Karpas-422 (cell line): Measurements from ENCODE around the gene IQCH. TPM values are rescaled to one million over a fixed set of nuclear protein-coding genes. Genes with fewer than 3 reads are reported as not detected.

ENCODE experiments used
- DNase-seq: peaks from one replicate; pipeline ENCODE4 v3.0.0-alpha.2; 2015
- H2AFZ ChIP-seq: fragments of 200-600 bp; sonication (generic); 2 replicates; pipeline ENCODE4 v1.6.1; 2014; ENCODE audit warnings: antibody characterized with exemption, low read length, mixed read lengths
- H3K27ac ChIP-seq: fragments of 200-600 bp; sonication (generic); 2 replicates; pipeline ENCODE4 v1.5.1; 2014; ENCODE audit warnings: mild to moderate bottlenecking, low read length, moderate library complexity
- H3K27me3 ChIP-seq: fragments of 200-600 bp; sonication (generic); 2 replicates; pipeline ENCODE4 v1.6.1; 2014; ENCODE audit warnings: low read length, mixed read lengths
- H3K36me3 ChIP-seq: fragments of 200-600 bp; sonication (generic); 2 replicates; pipeline ENCODE4 v1.6.1; 2014; ENCODE audit warnings: low read length, mixed read lengths; ENCODE audit not compliant: insufficient read depth
- H3K4me1 ChIP-seq: fragments of 200-600 bp; sonication (generic); 2 replicates; pipeline ENCODE4 v1.6.1; 2014; ENCODE audit warnings: mild to moderate bottlenecking, low read length, mixed read lengths
- H3K4me2 ChIP-seq: fragments of 200-600 bp; sonication (generic); 2 replicates; pipeline ENCODE4 v1.6.1; 2014; ENCODE audit warnings: low read length, low read depth, mild to moderate bottlenecking; ENCODE audit not compliant: poor library complexity, severe bottlenecking
- H3K4me3 ChIP-seq: fragments of 200-600 bp; sonication (generic); 2 replicates; pipeline ENCODE4 v1.5.1; 2014; ENCODE audit warnings: mild to moderate bottlenecking, antibody characterized with exemption, low read length, mixed read lengths
- H3K79me2 ChIP-seq: fragments of 200-600 bp; sonication (generic); 2 replicates; pipeline ENCODE4 v1.6.1; 2014; ENCODE audit warnings: mild to moderate bottlenecking, low read length, mixed read lengths
- H3K9ac ChIP-seq: fragments of 200-600 bp; sonication (generic); 2 replicates; pipeline ENCODE4 v1.6.0; 2014; ENCODE audit warnings: low read length
- H3K9me2 ChIP-seq: fragments of 200-600 bp; sonication (generic), shearing (Covaris generic); replicated peaks from 2 replicates; pipeline ENCODE4 v1.6.0; 2014; ENCODE audit warnings: mild to moderate bottlenecking, low read length, moderate library complexity; ENCODE audit not compliant: insufficient read depth
- H3K9me3 ChIP-seq: fragments of 300-700, 200-600 bp; sonication (generic); 2 replicates; pipeline ENCODE4 v1.6.1; 2014; ENCODE audit warnings: low read length, mixed read lengths
- H4K20me1 ChIP-seq: fragments of 200-600 bp; sonication (generic); 2 replicates; pipeline ENCODE4 v1.6.1; 2014; ENCODE audit warnings: mild to moderate bottlenecking, antibody characterized with exemption, low read length, low read depth; ENCODE audit not compliant: insufficient read depth
- total RNA-seq: library from RNA; depleted of rRNA; stranded (reverse); fragments of >200 nt; shearing (Covaris generic); gene quantifications from 2 replicates; pipeline ENCODE4 v1.2.3, GENCODE V29; 2014; ENCODE audit warnings: low replicate concordance

The IQCH gene
- total RNA-seq, 1 experiment from 2014 or later, result 2.4 TPM

- Histone ChIP-seq H3K79me2 (no peaks in the 10 kb centered on the region), H3K27me3 (no peaks in the 10 kb centered on the region), H2AFZ (no peak overlapping the region), H3K4me2 (no peak overlapping the region), H3K4me1 (no peaks in the 10 kb centered on the region), H3K9me3 (no peaks in the 10 kb centered on the region), H4K20me1 (no peaks in the 10 kb centered on the region), H3K27ac (no peak overlapping the region), H3K4me3 (no peak overlapping the region), H3K9me2 (no peaks in the 10 kb centered on the region), H3K36me3 (no peaks in the 10 kb centered on the region), H3K9ac (no peak overlapping the region)
- no peak for DNase-seq
Measured at GRCh38 chr15:67307156-67307555, 52.6 kb downstream of the IQCH start.

GRCh38 chr15:67307889-67308597 is 53.5 kb downstream of the IQCH start:
- H3K27me3 ChIP-seq, result no peaks in the 10 kb centered on the region
- no peaks in the 10 kb centered on the region for H3K79me2 ChIP-seq
- no peak overlapping the region for H3K27ac ChIP-seq
- no peaks in the 10 kb centered on the region for H3K36me3 ChIP-seq
- no peaks in the 10 kb centered on the region for H4K20me1 ChIP-seq
- H3K4me3 ChIP-seq, result no peak overlapping the region
- no peak overlapping the region for H3K4me2 ChIP-seq
- no peak for DNase-seq
- no peak overlapping the region for H2AFZ ChIP-seq
- H3K9me2 ChIP-seq, result no peaks in the 10 kb centered on the region
- no peak overlapping the region for H3K9ac ChIP-seq
- H3K9me3 ChIP-seq, result no peaks in the 10 kb centered on the region
- H3K4me1 ChIP-seq, result no peaks in the 10 kb centered on the region

- H2AFZ ChIP-seq, result no peak overlapping the region
- no peaks in the 10 kb centered on the region for H3K36me3 ChIP-seq
- no peaks in the 10 kb centered on the region for H3K9me2 ChIP-seq
- no peaks in the 10 kb centered on the region for H3K4me1 ChIP-seq
- 0 out of 2 replicates have a peak, but pooled peaks cover 3% of the 10 kb centered on the region for H3K27me3 ChIP-seq
- H3K79me2 ChIP-seq, result no peaks in the 10 kb centered on the region
- no peak overlapping the region for H3K9ac ChIP-seq
- no peaks in the 10 kb centered on the region for H3K9me3 ChIP-seq
- no peak overlapping the region for H3K4me2 ChIP-seq
- no peak overlapping the region for H3K4me3 ChIP-seq
- H4K20me1 ChIP-seq, result no peaks in the 10 kb centered on the region
- no peak overlapping the region for H3K27ac ChIP-seq
- DNase-seq, result no peak
Measured at GRCh38 chr15:67311731-67312130, 57.1 kb downstream of the IQCH start.

- 0 out of 2 replicates have a peak, but pooled peaks cover 3% of the 10 kb centered on the region for H3K27me3 ChIP-seq
- no peaks in the 10 kb centered on the region for H3K9me3 ChIP-seq
- no peaks in the 10 kb centered on the region for H4K20me1 ChIP-seq
- H3K27ac ChIP-seq, result no peak overlapping the region
- DNase-seq, result no peak
- no peaks in the 10 kb centered on the region for H3K36me3 ChIP-seq
- no peaks in the 10 kb centered on the region for H3K79me2 ChIP-seq
- H3K4me2 ChIP-seq, result no peak overlapping the region
- H3K4me3 ChIP-seq, result no peak overlapping the region
- no peak overlapping the region for H2AFZ ChIP-seq
- H3K9me2 ChIP-seq, result no peaks in the 10 kb centered on the region
- no peak overlapping the region for H3K9ac ChIP-seq
- H3K4me1 ChIP-seq, result no peaks in the 10 kb centered on the region
Measured at GRCh38 chr15:67319961-67320360, 65.4 kb downstream of the IQCH start.

GRCh38 chr15:67321352-67321751 is 66.8 kb downstream of the IQCH start:
- Histone ChIP-seq H3K9me3 (no peaks in the 10 kb centered on the region), H3K27me3 (no peaks in the 10 kb centered on the region), H2AFZ (no peak overlapping the region), H3K4me1 (no peaks in the 10 kb centered on the region), H3K9me2 (no peaks in the 10 kb centered on the region), H4K20me1 (no peaks in the 10 kb centered on the region), H3K27ac (no peak overlapping the region), H3K9ac (no peak overlapping the region), H3K36me3 (no peaks in the 10 kb centered on the region), H3K79me2 (no peaks in the 10 kb centered on the region), H3K4me2 (no peak overlapping the region), H3K4me3 (no peak overlapping the region)
- DNase-seq, result no peak

- no peak overlapping the region for H2AFZ ChIP-seq
- no peaks in the 10 kb centered on the region for H3K9me2 ChIP-seq
- no peaks in the 10 kb centered on the region for H4K20me1 ChIP-seq
- H3K27me3 ChIP-seq, result no peaks in the 10 kb centered on the region
- no peaks in the 10 kb centered on the region for H3K79me2 ChIP-seq
- no peak overlapping the region for H3K27ac ChIP-seq
- H3K4me1 ChIP-seq, result no peaks in the 10 kb centered on the region
- H3K9me3 ChIP-seq, result no peaks in the 10 kb centered on the region
- H3K36me3 ChIP-seq, result no peaks in the 10 kb centered on the region
- H3K4me3 ChIP-seq, result no peak overlapping the region
- no peak overlapping the region for H3K9ac ChIP-seq
- no peak overlapping the region for H3K4me2 ChIP-seq
- no peak for DNase-seq
Measured at GRCh38 chr15:67322481-67322880, 67.9 kb downstream of the IQCH start.

GRCh38 chr15:67327312-67327711 is 72.7 kb downstream of the IQCH start:
- no peaks in the 10 kb centered on the region for H3K27me3 ChIP-seq
- no peak overlapping the region for H3K4me2 ChIP-seq
- no peaks in the 10 kb centered on the region for H3K79me2 ChIP-seq
- H3K9me3 ChIP-seq, result no peaks in the 10 kb centered on the region
- no peak overlapping the region for H3K4me3 ChIP-seq
- H4K20me1 ChIP-seq, result no peaks in the 10 kb centered on the region
- H3K9me2 ChIP-seq, result no peaks in the 10 kb centered on the region
- no peaks in the 10 kb centered on the region for H3K36me3 ChIP-seq
- DNase-seq, result no peak
- no peaks in the 10 kb centered on the region; the same call in 1 of the 2 replicates for H3K4me1 ChIP-seq
- no peak overlapping the region for H2AFZ ChIP-seq
- H3K9ac ChIP-seq, result no peak overlapping the region
- H3K27ac ChIP-seq, result no peak overlapping the region

- no peak overlapping the region for H2AFZ ChIP-seq
- H3K4me3 ChIP-seq, result no peak overlapping the region
- no peaks in the 10 kb centered on the region for H3K36me3 ChIP-seq
- no peaks in the 10 kb centered on the region for H3K79me2 ChIP-seq
- H3K27ac ChIP-seq, result no peak overlapping the region
- H3K9ac ChIP-seq, result no peak overlapping the region
- no peak overlapping the region for H3K4me2 ChIP-seq
- DNase-seq, result no peak
- H3K9me2 ChIP-seq, result no peaks in the 10 kb centered on the region
- no peaks in the 10 kb centered on the region for H3K27me3 ChIP-seq
- H3K4me1 ChIP-seq, result no peaks in the 10 kb centered on the region; the same call in 1 of the 2 replicates
- no peaks in the 10 kb centered on the region for H4K20me1 ChIP-seq
- no peaks in the 10 kb centered on the region for H3K9me3 ChIP-seq
Measured at GRCh38 chr15:67327737-67328136, 73.2 kb downstream of the IQCH start.
